ENCODE results near the gene SRP68.
"Not testable (repeated sequence)": the region's sequence is repeated elsewhere in the genome, so short reads cannot be mapped to it uniquely, and the experiment has no call there.

SRP68 gene

GRCh38 chr17:76089680-76090516, 17.6 kb upstream of the SRP68 start:
- DNase-seq, result no peak

DNA sequence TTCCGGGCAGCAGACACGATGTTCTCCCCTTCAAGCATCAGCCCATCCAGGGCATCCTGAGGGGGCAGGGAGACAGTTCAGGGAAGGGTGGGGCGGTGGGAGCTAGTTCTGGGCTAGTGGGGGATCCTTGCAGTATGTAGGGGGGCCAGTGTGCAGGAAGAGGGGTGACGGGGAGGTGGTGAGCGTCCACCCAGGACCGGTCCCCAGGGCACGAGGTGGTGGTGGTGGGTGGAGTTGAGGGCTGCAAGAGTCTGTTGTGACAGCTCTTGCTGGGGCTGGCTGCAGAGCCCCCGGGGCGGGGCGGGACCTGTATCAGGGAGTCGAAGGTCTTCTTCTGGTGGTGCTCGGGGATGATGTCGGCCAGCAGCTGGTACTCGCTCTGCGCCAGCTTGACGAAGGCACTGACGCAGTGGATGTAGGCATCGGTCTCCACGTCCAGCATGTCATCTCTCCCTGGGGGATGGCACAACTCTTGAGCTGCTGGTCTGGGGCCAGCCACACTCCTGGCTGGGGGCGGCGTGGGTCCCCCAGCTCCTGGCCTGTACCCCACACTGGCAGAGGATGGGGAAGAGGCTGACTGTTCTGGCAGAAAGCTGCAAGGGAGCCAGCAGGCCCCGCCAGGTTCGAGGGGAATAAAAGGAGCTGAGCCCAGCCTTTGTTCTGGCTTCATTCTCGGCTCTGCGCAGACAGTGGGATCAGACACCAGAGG, 16.7 kb upstream of the SRP68 start:
- DNase-seq, result no peak

GRCh38 chr17:76088041-76088867, 15.9 kb upstream of the SRP68 start:
- DNase-seq, result no peak

DNA sequence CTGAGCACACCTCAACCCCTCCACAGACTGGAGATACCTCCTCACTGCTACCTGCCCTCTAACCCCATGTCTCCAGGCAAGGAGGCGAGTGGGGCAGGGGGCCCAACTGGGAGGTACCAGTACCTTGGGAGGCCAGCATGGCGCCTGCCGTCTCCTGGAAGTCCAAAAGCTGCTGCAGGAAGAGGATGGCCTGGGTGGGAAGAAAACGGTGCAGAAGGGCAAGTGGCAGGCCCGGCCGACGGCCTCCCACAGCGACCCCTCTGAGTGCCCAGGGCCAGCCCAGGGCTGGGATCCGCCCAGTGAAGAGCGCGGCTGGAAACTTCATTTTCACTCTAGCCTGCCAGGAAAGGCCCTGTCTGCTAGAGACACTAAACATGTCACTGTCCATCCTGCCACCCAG, 15.2 kb upstream of the SRP68 start:
- no peak for DNase-seq

GRCh38 chr17:76086384-76086783, 14.1 kb upstream of the SRP68 start:
- DNase-seq, result no peak

GRCh38 chr17:76085731-76086366, 13.5 kb upstream of the SRP68 start:
- no peak for DNase-seq

DNA sequence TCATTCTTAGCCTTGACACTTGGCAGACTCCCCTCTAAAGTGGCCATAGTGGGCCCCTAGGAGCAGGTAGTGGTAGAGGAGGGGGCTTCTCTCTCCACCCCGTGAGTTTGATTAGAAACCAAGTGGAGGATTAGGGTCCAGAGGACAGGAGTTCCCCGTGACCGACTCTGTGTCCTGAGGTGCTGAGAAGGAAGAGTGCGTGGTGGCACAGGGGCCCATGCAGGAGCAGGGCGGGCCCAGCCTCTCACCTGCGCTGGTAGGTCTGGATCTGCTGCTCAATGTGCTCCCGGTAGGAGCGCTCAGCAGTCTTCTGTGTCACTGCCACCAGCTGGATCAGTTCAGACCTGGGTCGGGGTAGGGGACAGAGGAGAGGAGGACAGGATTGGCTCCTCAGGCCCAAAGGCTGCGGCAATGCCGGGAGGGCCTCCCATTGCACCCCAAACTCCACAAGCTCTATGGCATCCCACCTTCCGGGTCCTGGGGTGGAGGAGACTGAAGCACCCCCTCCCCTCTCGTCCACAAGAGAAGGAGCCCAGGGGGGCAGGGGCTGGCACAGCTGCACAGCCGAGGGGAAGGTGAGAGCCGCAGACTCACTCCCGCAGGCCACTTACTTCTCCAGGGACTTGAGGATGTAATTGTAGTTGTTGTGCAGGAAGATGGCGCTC, 12.9 kb upstream of the SRP68 start:
- no peak for DNase-seq

- DNase-seq, result no peak
These were observed 11.3 kb upstream of the SRP68 start for GRCh38 chr17:76083536-76084182.

- no peak for DNase-seq
These were observed 10.3 kb upstream of the SRP68 start for GRCh38 chr17:76082326-76083251.

DNA sequence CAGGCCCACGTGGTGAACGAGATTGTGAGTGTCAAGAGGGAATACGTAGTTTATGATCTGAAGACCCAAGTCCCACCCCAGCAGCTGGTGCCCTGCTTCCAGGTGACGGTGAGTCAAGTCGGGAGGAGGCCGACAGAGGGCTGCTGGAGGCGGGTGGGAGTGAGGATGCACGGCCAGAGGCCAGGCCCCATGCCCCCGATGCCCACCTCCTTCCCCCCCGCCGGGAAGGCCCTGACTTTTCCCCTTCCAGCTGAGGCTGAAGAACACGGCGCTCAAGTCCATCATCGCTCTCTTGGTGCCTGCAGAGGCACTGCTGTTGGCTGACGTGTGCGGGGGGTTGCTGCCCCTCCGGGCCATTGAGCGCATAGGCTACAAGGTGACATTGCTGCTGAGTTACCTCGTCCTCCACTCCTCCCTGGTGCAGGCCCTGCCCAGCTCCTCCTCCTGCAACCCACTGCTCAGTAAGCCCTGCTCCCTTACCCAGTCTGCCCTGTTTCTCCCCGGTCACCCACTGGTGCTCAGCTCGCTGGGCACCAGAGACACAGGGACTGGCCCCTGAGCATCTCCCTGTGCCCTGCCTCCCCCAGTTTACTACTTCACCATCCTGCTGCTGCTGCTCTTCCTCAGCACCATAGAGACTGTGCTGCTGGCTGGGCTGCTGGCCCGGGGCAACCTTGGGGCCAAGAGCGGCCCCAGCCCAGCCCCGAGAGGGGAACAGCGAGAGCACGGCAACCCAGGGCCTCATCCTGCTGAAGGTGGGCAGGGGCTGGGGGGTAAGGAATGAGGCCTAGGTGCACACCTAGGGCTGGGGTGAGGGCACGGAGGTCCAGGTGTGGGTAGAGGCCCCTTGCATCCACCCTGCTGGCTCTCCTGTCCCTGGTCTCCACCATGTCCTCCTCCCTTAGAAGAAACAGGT, 9.2 kb upstream of the SRP68 start:
- DNase-seq, result no peak

DNA sequence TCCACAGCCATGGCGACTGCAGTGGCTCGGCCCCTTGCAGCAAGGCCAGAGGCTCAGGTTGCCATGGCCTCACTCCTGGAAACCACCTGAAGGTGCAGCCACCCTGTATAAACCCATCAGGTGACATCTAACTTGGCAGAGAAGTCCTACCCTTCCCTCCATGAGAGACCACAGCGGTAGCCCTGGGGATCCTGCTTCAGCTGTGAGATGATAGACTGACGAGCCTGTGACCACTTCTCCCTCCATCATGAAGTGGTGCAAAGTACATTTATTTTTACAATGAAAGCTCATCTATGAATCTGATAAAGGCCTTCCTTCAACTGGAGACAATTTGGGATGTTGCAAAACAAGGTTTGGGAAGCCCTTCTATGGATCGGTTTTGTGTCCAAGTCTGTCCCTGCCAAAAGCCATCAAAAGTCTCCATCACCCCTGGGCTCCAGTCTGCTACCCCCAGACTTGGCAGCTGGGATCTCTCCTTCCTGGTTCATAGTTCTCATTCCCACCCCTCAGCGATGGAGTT, 8.5 kb upstream of the SRP68 start:
- DNase-seq, result no peak

DNA sequence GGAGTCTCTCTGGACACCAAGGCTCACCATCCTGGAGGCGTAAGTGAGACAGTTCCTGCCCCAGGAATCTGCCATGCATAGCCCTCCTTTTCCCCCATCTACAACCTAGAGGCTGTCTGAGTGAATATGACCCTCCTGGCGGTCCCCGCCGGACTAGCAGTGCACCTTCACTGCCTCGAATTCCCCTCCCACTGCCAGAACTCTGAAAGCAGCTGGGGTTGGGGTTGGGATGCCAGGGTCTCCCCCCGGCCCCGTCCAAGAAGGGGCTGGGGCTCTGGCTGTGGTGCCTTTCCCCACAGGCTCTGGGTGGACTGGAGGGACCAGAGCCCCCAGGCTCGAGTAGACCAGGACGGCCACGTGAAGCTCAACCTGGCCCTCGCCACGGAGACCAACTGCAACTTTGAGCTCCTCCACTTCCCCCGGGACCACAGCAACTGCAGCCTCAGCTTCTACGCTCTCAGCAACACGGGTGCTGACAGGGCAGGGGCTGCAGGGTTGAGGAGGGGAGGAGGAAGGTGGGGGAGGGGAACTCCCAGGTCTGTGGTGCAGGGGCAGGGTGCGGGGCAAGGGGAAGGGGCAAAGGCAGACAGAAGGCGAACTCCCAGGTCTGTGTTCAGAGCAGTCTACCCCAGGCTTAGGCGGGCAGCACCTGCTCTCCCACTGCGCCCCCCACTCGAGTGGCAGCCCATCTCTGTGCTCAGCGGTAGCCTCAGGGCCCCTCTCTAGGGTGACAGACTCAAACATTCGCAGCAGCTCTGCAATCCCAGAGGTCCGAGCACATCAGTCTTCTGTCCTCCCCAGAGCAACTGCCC, 7.8 kb upstream of the SRP68 start:
- DNase-seq, result no peak

GRCh38 chr17:76079535-76079955, 7.2 kb upstream of the SRP68 start:
- DNase-seq, result no peak

DNA sequence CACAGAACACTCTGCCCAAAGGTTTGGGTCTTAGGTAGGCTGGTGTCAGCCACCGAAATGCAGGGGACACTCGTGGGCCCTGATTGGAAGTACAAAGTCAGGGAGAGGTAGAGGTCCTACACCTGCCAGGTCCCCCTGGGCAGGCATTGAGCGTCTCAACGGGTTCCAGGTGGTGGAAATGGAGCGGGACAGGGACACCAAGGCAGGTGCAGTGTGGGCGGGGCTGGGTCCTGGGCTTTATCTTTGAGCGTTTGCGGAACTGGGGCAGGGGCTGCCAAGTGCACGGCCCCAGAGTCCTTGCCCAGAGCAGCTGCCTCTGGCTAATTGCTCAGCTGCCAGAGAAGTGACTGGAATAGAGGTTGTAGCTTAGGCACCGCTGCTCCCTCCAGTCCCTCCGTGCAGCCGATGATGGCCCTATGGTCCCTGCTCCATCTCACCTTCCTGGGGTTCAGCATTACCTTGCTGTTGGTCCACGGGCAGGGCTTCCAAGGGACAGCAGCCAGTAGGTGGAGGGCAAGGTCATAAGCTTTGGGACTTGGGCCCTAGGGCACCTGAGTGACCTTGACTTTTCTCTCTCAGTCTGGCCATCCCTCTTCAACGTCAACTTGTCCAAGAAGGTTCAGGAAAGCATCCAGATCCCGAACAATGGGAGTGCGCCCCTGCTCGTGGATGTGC, 6.7 kb upstream of the SRP68 start, which contains the start of gene ZACN:
Gene ZACN, plus strand, starts transcription at position 323 of the 675 bp plus-strand sequence. Its CDS starts 83 bp downstream, at position 406.
- DNase-seq, result no peak

DNA sequence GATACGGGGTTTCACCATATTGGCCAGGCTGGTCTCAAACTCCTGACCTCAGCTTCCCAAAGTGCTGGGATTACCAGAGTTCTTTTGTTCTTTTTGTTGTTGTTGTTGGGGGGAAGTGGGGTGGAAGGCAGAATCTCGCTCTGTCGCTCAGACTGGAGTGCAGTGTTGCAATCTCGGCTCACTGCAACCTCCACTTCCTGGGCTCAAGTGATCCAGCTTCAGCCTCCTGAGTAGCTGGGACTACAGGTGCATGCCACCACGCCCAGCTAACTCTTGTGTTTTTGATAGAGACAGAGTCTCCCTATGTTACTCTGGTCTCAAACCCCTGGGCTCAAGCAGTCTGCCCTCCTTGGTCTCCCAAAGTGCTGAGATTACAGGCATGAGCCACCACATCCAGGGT, 6.1 kb upstream of the SRP68 start:
- not testable (repeated sequence) for DNase-seq

GRCh38 chr17:76077584-76078110, 5.3 kb upstream of the SRP68 start:
- DNase-seq, result no peak
